KG1 (cell line): Measurements from ENCODE around the gene ANKRD35.

Source experiments
- DNase-seq: peaks from one replicate; lab custom pipeline; 2025; lab: John Stamatoyannopoulos, UW

ANKRD35 gene

DNA sequence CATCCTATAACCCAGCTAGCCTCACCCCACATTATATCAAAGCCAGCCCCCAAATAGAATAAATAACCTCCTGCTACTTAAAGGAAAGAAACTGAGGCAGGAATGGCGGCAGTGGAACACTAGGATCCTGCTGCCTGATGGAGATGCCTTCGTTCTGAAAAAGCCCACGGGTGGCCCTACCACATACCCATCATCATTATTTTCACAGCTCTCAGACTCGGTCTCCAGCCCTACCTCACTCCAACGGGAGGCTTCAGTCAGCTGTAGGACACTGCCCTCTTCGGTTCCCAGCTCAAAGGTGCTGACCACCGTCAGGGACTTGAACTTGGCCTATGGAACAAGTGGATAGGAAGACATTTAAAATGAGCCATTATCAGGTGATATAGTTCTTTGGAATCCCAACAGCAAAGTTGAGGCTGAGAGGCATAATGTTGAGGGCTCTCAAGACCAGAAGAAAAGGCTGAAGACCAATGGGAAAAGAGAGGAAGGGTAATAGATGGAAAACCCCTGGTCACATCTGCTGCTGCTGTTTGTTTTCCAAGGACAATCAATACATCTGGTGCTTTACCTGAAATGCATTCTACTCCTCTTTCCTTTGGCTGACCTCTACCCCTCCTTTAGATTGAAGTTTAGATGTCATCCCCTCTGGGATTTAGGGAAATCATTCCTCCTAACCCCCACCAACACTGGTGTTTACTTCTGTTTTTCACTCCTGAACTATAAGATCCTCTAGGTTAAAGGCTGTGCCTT lies 7.8 kb upstream of the ANKRD35 start:
- no peak for DNase-seq

DNA sequence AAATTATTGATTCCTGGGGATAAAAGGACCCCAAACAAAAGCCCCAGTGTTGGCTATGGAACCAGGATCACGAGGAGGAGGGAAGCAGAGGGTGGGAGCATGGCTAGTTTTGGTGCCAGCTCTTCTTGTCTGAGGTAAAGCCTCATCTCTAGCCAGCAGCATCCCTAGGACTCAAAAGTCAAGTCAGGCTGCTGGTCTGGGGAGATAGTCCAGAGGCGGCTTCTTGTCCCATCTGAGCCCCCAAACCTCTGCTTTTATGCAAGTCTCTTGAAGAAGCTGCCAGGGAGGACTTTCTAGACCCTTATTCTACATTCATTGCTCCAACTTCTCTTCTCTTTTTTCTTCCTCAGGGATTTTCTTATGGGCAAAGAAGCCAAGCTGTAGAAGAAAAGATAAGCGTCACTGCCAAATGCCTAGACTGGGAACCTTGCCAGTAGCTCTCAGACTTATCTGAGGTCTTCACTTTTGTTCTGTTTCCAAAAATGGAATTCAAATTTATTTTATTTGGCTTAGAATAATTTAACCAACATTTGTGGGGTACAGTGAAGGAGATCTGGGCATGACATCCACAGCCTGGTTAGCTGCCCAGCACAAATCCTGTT lies 6.9 kb upstream of the ANKRD35 start:
- DNase-seq, result no peak

- DNase-seq, result peak; percentile 10
These were observed 6.2 kb upstream of the ANKRD35 start for GRCh38 chr1:145891587-145892485.

GRCh38 chr1:145891143-145891542 lies 5.5 kb upstream of the ANKRD35 start:
- no peak for DNase-seq

GRCh38 chr1:145889722-145890121 lies 4.1 kb upstream of the ANKRD35 start:
- no peak for DNase-seq

- DNase-seq, result no peak
These were observed 2.0 kb upstream of the ANKRD35 start for GRCh38 chr1:145887631-145888030.

DNA sequence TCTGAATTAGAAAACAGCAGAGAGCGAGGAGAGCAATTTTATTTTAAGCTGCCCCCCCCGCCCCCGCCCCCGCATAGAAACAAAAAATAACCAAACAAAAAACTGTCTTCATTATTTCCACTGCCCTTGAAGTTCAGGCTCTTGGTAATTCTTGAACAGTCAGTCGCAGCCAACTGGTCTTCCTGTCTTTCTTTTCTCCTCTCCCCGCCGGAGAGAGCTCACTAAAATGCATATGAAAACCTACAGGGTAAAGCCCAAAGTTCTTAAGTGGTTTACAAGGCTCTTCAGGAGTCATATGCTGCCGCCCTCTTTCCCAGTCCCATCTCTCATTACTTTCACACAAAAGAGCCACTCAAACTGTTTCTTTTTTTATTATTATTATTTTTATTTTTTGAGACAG lies 1.1 kb upstream of the ANKRD35 start:
- DNase-seq, result no peak

GRCh38 chr1:145886390-145886789 lies 724 bp upstream of the ANKRD35 start:
- DNase-seq, result no peak

DNA sequence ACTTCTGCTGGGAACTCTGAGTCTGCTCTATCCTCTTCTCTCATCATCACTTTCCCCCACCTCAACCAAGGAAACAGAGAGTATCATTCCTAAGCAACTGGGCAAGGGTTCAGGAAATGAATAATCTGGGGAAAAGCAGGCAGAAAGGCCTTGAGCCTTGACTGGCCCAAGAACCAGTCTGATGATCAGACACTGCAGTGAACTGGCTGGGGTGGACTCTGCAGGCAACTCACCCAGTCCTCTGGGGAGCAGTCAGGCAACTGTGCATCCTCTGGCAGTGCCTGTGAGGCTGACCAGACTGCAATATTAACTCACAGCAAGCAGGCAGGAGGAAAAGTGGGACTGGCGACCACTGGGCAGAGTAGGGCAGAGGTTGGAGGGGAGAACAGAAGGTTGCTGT lies 991 bp downstream of the ANKRD35 start:
- DNase-seq, result no peak

DNA sequence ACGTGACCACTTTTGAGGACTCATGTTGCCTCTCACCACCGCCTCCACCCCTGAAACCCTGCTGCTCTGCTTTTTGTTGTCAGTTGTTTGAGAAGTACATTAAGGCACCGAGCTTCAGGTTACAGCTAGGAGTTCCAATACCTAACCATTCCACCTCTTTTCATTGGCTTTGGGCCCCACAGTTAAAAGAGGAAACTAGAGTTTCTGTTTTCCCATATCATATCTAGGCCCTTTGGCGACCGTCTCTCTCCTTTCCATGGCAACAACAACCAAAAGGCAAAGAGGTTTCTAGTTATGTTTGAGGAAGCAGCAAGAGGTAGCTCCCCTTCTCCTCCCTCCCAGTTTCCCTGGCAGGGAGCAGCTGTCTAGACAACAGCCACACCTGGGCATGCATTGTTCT lies 5.9 kb downstream of the ANKRD35 start:
- no peak for DNase-seq

- no peak for DNase-seq
These were observed 6.9 kb downstream of the ANKRD35 start for GRCh38 chr1:145878724-145879123.

DNA sequence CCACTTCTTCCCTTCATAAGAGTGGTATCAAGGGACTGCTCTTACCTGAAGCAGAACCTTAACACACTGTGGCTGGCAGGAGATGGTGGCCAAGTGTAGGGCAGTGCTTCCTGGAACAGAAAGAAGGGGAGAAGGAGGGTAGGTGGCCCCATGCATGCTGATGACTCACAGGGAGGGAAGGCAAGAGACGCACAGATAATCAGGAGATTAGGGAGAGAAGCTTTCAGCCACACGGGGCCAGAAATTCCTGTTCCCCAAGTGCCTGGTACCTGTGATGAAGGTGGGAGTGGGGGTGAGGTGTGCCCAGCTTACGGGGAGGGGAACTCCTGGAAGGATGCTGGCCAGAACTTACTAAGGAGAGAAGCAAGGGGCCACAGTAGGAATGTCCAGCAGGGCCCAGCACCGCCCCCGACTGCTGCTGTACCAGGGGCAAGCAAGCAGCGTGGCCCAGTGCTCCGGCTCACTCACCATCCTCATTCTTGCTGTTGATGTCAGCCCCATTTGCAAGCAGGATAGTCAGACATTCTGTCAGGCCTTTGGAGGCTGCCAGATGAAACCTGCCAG lies 7.7 kb downstream of the ANKRD35 start:
- DNase-seq, result no peak

DNA sequence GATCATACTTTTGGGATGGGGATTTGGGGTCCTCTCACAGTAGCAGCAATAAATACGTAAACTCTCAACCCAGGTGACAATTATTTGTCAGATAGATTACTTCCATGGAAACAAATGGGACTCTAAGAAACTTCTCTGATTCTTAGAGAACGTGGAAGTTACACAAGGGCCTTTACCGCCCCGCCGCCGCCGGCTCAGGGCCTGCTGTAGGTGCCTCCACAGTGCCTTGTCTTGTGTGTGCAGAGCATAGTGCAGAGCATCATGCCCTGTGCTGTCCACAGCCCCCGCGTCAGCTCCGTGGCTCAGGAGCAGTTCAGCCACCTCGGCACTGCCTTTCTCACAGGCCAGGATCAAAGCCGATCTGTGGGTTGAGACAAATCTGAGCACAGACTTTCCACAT lies 11.0 kb downstream of the ANKRD35 start:
- DNase-seq, result no peak

GRCh38 chr1:145871994-145872924 lies 13.4 kb downstream of the ANKRD35 start:
- peak; percentile 46 for DNase-seq

DNA sequence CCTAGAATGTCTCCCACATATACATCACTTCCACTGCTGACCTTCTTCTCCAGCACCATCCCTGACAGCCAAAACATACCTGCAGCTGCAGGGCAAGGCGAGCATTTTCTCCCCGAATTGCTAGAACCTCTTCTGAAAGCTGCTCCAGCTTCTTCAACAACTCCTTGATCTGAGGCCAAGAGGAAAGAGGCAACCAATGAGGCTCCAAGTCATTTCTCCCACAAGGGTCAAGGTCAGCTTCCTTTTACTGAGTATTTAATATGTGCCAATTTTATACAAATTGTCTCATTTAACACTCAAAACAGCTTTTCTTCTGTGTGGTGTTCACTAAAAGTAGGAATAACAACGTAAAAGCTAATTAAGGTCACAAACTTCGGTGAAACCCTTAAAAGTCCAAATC lies 17.4 kb downstream of the ANKRD35 start:
- no peak for DNase-seq

DNA sequence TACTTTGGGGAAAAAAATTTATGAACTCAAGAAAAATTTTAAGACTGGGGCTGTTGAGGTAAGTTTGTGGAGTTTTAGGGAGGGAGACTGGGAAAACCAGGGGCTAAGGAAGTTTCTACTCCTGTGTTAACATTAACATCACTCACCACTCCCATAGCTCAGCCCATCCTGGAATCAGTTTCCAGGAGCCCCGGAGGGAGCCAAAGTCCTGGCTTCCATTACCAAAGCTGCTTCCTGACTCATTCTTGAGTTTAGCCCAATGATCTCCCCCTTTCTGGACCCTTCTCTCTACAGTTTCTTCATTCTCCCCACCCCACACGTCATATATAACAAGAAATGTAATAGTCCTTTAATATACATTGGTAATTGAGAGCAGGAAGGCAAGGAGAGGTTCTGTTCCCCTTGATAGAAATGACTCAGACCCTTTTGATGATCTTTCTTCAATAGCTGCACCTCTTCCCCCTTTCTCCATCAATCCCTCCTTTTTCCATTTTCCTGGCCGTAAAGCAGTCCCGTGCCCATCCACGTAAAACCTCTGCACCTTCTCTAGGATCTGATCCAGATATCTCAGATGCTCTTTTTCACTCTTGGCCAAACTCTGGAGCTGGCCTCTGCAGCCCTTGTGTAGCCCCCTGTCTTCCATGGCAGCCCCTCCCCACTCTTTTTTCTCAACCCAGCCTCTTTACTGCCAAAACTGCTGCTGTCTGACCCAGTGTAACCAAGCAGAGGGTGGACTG lies 22.2 kb downstream of the ANKRD35 start:
- no peak for DNase-seq

GRCh38 chr1:145859491-145860023 lies 26.1 kb downstream of the ANKRD35 start:
- DNase-seq, result peak; percentile 67

GRCh38 chr1:145858901-145859490 lies 26.7 kb downstream of the ANKRD35 start, which contains the start of gene PIAS3:
Gene PIAS3 (minus strand): TSS chr1:145859081. CDS start chr1:145858990, 91 bp downstream.
- peak; percentile 81 for DNase-seq

GRCh38 chr1:145858238-145858900 lies 27.3 kb downstream of the ANKRD35 start:
- DNase-seq, result no peak
